HFF-Myc (cell line): ENCODE measurements around the gene POU6F2.

ENCODE experiments used
- DNase-seq: peaks from one replicate; pipeline ENCODE4 v3.0.0-alpha.2; 2011; ENCODE audit warnings: low read depth; ENCODE audit errors: extremely low read depth
- H3K4me3 ChIP-seq: replicated peaks from 2 replicates; pipeline ENCODE4 v1.5.1; 2011; ENCODE audit warnings: low read depth, mild to moderate bottlenecking, control low read depth, low read length
- TF ChIP-seq, protein P1 (sequence below): IDR thresholded peaks from 2 replicates; pipeline ENCODE4 v1.5.1; 2012; ENCODE audit warnings: mild to moderate bottlenecking, low read depth, low read length, control low read depth; ENCODE audit errors: missing control alignments

Gene POU6F2

DNA sequence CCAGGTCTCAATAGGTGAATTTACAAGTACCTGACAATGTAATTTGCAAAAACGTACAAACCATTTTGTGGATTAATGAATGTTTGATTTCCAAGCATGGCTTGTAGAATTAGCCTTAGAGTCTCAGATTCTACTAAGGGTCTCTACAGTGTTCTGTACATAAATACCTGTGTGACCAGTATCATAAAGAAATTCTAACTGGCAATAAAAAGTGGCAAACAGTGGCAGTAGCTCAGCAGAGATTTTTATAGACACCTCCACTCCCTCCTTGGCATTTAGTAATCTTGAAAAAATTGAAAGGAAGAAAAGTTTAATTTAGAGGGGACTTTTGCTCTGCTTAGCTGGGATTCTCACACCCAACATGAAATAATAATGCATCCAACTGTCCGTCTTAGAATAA, 220.8 kb downstream of the POU6F2 start:
- DNase-seq, result no peak
- no peak overlapping the region for H3K4me3 ChIP-seq
- TF ChIP-seq, protein P1, sequence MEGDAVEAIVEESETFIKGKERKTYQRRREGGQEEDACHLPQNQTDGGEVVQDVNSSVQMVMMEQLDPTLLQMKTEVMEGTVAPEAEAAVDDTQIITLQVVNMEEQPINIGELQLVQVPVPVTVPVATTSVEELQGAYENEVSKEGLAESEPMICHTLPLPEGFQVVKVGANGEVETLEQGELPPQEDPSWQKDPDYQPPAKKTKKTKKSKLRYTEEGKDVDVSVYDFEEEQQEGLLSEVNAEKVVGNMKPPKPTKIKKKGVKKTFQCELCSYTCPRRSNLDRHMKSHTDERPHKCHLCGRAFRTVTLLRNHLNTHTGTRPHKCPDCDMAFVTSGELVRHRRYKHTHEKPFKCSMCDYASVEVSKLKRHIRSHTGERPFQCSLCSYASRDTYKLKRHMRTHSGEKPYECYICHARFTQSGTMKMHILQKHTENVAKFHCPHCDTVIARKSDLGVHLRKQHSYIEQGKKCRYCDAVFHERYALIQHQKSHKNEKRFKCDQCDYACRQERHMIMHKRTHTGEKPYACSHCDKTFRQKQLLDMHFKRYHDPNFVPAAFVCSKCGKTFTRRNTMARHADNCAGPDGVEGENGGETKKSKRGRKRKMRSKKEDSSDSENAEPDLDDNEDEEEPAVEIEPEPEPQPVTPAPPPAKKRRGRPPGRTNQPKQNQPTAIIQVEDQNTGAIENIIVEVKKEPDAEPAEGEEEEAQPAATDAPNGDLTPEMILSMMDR, result no peak

DNA sequence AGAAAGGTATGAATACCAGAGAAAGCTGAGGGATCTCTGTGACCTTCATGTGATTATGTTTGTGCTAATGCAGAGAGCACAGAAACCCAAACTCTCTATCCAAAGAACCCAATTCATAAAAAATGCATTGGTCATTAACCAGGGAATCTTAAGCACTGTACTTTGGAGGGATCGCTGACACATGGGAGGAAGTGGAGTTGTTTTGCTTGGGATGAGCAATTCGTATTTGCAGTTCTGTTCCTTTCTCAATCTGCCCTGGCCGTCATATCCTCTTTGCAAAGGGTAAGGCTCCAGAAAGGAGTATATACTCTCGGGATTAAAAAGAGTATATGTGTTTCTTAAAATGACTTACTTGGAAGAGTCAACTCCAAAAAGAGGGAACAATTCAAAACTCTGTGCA, 221.3 kb downstream of the POU6F2 start:
- TF ChIP-seq, protein P1, result no peak
- no peak for DNase-seq
- no peak overlapping the region for H3K4me3 ChIP-seq

DNA sequence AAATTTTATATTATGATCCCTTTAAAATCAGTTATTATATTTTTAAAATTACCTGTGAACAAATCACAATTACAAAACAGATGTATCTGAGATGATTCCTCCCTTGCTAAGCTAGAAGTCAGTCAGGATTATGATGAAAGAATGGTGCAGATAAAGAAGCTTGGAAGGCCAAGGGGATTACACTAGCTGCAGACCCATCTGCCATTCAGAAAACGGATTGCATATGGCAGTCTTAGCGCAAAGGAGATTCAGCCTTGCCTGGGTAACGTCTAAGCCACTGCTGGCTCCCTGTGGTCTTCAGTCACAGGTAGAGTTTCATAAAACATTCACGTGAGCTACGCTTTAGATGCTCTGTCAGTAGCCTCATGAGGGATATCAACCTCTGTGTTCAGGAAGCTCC, 222.2 kb downstream of the POU6F2 start:
- no peak for DNase-seq
- no peak overlapping the region for H3K4me3 ChIP-seq
- TF ChIP-seq, protein P1, result no peak

DNA sequence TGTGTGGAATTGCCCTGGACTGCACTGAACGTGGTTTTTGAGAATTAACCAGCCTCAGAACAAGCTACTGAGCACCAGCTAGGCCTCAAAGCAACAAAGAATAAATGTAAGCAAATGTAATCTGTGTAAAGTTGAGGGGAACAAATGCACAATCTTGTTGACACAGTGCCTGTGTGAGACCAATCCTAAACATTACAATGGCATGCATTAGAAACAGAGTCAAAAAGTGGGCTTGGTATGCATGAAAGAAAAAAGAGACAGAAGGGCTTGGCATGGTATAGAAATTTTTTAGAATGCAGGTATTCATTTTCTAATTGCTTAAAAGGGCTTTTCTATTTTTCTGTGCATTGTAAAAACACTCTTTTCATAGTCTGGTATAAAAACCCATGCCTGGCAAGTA, 224.3 kb downstream of the POU6F2 start:
- TF ChIP-seq, protein P1, result no peak
- H3K4me3 ChIP-seq, result no peak overlapping the region
- DNase-seq, result no peak

DNA sequence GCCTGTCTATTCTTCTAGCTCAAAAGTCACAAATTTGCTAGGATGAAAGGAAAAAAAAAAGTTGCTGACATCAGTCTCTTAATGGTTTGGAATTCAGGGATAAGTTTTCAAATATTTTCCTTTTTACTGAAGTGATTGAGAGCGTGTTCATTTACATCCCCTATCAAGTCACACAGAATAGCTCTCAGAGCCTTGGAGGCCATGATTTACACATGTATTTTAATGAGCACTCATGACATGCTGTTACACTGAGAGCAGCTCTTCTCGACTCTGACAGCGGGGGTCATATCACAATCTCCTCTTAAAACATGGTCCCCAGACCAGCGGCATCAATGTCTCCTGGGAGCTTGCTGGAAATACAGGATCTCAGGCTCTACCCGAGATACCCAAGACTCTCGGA, 232.7 kb downstream of the POU6F2 start:
- TF ChIP-seq, protein P1, result no peak
- no peak overlapping the region for H3K4me3 ChIP-seq
- DNase-seq, result no peak

- no peak overlapping the region for H3K4me3 ChIP-seq
- DNase-seq, result no peak
- TF ChIP-seq, protein P1, result no peak
Observed at GRCh38 chr7:39211581-39211980, 233.9 kb downstream of the POU6F2 start.

DNA sequence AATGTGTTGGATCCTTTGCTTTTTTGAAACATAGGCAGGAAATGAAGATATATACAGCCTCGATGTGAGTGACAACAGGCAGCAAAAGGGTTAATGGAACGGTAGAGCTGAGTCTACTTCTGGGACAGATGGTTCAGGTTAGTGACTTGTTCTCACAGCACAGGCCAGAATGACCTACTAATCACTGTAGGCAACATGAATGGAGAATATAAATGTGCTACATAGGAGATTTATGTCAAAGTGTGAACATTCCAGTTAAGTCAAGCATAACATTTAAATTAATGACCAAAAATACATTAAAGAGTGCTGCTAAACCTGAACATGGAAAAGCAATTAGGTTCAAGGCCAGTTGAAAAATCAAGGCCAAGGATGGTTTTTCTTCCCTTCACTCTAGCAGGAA, 235.2 kb downstream of the POU6F2 start:
- H3K4me3 ChIP-seq, result no peak overlapping the region
- TF ChIP-seq, protein P1, result no peak
- DNase-seq, result no peak
